ENCODE data around the gene CSNK1G1.

Gene CSNK1G1

GRCh38 chr15:64344651-64345294, 11.2 kb downstream of the CSNK1G1 start:
- Mint-ChIP-seq H3K27me3 (ENCODE audit: low read depth) (no peaks in the 10 kb centered on the region), H3K27ac (no peak overlapping the region), H3K4me1 (peaks cover 5% of the 10 kb centered on the region), H3K9me3 (no peaks in the 10 kb centered on the region), H3K4me3 (no peak overlapping the region), H3K36me3 (ENCODE audit: low read depth) (peaks cover 37% of the 10 kb centered on the region)
- TF ChIP-seq, protein P1, sequence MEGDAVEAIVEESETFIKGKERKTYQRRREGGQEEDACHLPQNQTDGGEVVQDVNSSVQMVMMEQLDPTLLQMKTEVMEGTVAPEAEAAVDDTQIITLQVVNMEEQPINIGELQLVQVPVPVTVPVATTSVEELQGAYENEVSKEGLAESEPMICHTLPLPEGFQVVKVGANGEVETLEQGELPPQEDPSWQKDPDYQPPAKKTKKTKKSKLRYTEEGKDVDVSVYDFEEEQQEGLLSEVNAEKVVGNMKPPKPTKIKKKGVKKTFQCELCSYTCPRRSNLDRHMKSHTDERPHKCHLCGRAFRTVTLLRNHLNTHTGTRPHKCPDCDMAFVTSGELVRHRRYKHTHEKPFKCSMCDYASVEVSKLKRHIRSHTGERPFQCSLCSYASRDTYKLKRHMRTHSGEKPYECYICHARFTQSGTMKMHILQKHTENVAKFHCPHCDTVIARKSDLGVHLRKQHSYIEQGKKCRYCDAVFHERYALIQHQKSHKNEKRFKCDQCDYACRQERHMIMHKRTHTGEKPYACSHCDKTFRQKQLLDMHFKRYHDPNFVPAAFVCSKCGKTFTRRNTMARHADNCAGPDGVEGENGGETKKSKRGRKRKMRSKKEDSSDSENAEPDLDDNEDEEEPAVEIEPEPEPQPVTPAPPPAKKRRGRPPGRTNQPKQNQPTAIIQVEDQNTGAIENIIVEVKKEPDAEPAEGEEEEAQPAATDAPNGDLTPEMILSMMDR (IDR thresholded peaks at IDR 0.05; ENCODE audit: unreplicated experiment in 3 of 3): no peak

- Mint-ChIP-seq H3K27ac (no peak overlapping the region), H3K4me3 (no peak overlapping the region), H3K9me3 (no peaks in the 10 kb centered on the region), H3K27me3 (ENCODE audit: low read depth) (no peaks in the 10 kb centered on the region), H3K4me1 (peaks cover 5% of the 10 kb centered on the region), H3K36me3 (ENCODE audit: low read depth) (peaks cover 35% of the 10 kb centered on the region)
- TF ChIP-seq, protein P1 (IDR thresholded peaks at IDR 0.05; ENCODE audit: unreplicated experiment in 3 of 3): no peak
Observed at GRCh38 chr15:64343841-64344240, 12.1 kb downstream of the CSNK1G1 start.

DNA sequence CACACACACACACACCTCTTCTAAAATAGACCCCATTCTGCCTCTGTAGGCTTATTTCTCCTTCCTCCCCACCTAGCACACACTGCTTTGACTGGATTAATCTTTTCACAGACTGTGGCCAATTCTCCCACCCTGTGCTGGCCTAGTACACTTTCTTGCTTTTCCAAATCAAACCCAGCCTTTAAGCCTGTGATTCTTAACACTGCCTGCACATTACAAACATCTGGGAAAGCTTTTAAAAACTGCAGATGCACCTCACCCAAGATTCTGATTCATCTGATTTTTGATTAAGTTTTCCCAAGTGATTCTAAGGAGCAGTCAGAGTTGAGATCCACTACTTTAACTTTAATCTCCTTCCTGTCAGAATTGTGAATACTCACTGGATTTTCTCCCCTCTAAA, 12.8 kb downstream of the CSNK1G1 start:
- H3K27me3 Mint-ChIP-seq (ENCODE audit: low read depth): no peaks in the 10 kb centered on the region
- peaks cover 37% of the 10 kb centered on the region for H3K36me3 Mint-ChIP-seq (ENCODE audit: low read depth)
- peaks cover 5% of the 10 kb centered on the region for H3K4me1 Mint-ChIP-seq

GRCh38 chr15:64341961-64342360, 14.0 kb downstream of the CSNK1G1 start:
- Mint-ChIP-seq H3K4me3 (no peak overlapping the region), H3K9me3 (no peaks in the 10 kb centered on the region), H3K36me3 (ENCODE audit: low read depth) (peaks cover 30% of the 10 kb centered on the region), H3K27me3 (ENCODE audit: low read depth) (no peaks in the 10 kb centered on the region), H3K4me1 (peaks cover 5% of the 10 kb centered on the region), H3K27ac (no peak overlapping the region)
- TF ChIP-seq, protein P1 (IDR thresholded peaks at IDR 0.05; ENCODE audit: unreplicated experiment in 3 of 3): no peak

More for the DNA sequence above, 12.8 kb downstream of the CSNK1G1 start:
- no peak overlapping the region for H3K27ac Mint-ChIP-seq
- H3K9me3 Mint-ChIP-seq: no peaks in the 10 kb centered on the region
- no peak overlapping the region for H3K4me3 Mint-ChIP-seq
- TF ChIP-seq, protein P1 (IDR thresholded peaks at IDR 0.05; ENCODE audit: unreplicated experiment in 3 of 3): no peak

- Mint-ChIP-seq H3K9me3 (no peaks in the 10 kb centered on the region), H3K27me3 (ENCODE audit: low read depth) (no peaks in the 10 kb centered on the region), H3K4me1 (peaks cover 5% of the 10 kb centered on the region), H3K4me3 (no peak overlapping the region), H3K27ac (no peak overlapping the region), H3K36me3 (ENCODE audit: low read depth) (peaks cover 25% of the 10 kb centered on the region)
- TF ChIP-seq, protein P1 (IDR thresholded peaks at IDR 0.05; ENCODE audit: unreplicated experiment in 3 of 3): no peak
Observed at GRCh38 chr15:64340355-64340754, 15.6 kb downstream of the CSNK1G1 start.

DNA sequence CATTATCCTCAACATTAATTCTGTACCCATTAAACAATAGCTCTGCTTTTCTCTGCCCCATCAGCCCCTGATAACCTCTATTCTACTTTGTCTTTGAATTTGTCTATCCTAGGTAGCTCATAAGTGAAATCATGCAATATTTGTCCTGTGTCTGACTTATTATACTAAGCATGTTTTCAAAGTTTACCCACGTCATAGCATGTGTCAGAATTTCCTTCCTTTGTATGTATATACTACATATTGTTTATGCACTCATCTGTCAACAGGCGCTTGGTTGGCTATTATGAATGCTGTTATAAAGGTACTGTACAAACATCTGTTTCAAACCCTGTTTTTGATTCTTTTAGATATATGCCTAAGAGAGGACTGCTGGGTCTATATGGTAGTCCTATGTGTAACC, 18.2 kb downstream of the CSNK1G1 start:
- TF ChIP-seq, protein P1 (IDR thresholded peaks at IDR 0.05; ENCODE audit: unreplicated experiment in 3 of 3): no peak
- Mint-ChIP-seq H3K9me3 (peaks cover 2% of the 10 kb centered on the region), H3K27me3 (ENCODE audit: low read depth) (no peaks in the 10 kb centered on the region), H3K4me1 (no peaks in the 10 kb centered on the region), H3K36me3 (ENCODE audit: low read depth) (peaks cover 31% of the 10 kb centered on the region), H3K4me3 (no peak overlapping the region), H3K27ac (no peak overlapping the region)
